Measurements from ENCODE around the gene ARHGAP27.
"Not testable (repeated sequence)": the region's sequence is repeated elsewhere in the genome, so short reads cannot be mapped to it uniquely, and the experiment has no call there.

Gene ARHGAP27, protein sequence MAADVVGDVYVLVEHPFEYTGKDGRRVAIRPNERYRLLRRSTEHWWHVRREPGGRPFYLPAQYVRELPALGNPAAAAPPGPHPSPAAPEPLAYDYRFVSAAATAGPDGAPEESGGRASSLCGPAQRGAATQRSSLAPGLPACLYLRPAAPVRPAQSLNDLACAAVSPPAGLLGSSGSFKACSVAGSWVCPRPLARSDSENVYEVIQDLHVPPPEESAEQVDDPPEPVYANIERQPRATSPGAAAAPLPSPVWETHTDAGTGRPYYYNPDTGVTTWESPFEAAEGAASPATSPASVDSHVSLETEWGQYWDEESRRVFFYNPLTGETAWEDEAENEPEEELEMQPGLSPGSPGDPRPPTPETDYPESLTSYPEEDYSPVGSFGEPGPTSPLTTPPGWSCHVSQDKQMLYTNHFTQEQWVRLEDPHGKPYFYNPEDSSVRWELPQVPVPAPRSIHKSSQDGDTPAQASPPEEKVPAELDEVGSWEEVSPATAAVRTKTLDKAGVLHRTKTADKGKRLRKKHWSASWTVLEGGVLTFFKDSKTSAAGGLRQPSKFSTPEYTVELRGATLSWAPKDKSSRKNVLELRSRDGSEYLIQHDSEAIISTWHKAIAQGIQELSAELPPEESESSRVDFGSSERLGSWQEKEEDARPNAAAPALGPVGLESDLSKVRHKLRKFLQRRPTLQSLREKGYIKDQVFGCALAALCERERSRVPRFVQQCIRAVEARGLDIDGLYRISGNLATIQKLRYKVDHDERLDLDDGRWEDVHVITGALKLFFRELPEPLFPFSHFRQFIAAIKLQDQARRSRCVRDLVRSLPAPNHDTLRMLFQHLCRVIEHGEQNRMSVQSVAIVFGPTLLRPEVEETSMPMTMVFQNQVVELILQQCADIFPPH
- 105 to 171 (median 136) reads per million in 4 experiments for total RNA-seq

DNA sequence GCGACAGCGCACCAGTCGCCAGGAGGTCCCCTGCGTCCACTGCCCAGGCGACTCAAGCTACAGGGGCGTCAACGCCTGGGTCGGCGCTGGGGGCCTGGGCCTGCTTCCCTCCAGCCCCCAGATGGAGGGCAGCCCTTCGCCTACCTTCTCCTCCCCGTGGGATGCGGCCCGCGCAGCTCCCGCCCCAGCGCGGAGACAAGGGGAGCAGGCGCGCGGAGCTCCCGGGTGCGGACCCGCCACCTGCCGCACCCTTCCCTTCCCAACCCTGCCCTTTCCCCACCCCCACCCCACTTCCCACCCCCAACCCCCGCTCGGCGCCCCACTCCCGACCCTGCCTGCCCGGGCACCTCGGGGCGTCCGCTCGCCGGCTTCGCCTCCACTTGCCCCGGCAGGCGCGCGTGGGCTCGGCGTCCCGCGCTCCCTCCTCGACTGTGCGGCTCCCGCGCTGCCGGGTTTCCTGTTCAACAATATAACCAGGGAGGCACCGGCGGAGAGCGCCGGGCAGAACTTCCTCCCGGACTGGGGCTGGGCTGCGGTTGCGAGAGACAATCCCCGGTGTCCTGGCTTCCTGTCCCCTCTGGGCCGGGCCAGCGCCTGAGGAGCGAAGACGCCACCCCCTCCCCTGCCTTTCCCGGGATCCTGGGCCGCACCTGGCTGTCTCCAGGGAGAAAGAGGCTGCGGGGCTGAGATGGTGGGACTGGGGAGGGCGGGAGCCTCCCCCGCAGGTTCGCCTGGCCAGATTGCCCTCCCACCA lies at the start of gene ARHGAP27:
Gene ARHGAP27 (minus strand): TSS at position 466 of the 754 bp plus-strand sequence. CDS start 2,591 bp downstream, outside the sequence.
- DNase-seq, result no peak

DNA sequence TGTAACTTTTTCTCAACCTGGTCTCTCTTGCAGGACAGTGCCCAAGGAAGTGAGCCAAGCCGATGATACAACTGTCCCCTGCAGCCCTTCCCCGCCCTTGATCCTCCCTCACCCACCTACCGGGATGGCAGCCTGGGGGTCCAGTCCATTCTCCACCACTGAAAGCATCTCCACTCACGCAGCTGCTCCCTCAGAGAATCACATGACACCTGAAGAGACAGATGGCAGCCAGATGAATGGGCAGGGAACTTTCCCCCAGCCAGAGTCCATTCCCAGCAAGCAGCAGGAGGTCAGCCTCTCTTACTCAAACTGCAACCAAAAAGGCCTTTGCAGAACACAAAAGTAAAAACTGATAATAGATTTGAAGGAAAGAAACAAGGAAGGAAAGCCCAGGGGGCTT lies 49.6 kb upstream of the ARHGAP27 start:
- not testable (repeated sequence) for DNase-seq

DNA sequence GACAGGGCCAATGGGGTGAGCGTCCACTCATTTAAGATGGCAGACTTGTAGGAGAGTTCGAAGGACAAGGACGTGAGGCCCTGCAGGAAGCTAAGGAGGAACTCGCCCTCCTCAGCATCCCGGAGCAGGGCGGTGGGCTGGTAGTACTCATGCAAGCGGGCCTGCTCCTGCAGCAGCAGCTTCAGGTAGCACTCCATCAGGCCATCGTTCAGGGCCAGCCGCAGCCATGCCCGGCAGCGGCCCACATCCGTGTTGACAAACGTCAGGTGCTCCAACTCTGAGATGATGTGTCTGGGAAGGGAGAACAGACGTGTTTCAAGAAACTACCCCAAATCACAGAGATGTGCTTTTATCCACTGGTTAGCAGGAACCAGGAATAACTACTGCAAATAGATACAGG lies 42.8 kb upstream of the ARHGAP27 start:
- not testable (repeated sequence) for DNase-seq

DNA sequence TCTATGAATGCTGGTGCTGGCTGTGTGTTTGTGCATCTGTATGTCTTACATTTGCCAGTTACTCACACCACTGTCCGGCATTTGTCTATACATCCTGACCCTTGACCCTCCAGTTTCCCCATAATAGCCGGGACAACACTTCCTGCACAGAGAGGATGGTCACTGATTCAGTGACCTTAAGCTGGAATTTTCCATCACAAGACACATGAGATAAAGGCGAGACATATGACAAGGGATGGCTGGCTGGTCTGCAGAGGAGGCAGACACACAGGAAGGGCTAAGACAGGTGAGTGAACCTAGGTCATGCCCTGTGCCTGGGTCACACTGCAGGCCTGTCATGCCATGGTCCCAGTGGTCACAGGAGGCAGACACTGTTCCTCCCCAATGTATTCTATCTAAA lies 39.6 kb upstream of the ARHGAP27 start:
- DNase-seq, result not testable (repeated sequence)

DNA sequence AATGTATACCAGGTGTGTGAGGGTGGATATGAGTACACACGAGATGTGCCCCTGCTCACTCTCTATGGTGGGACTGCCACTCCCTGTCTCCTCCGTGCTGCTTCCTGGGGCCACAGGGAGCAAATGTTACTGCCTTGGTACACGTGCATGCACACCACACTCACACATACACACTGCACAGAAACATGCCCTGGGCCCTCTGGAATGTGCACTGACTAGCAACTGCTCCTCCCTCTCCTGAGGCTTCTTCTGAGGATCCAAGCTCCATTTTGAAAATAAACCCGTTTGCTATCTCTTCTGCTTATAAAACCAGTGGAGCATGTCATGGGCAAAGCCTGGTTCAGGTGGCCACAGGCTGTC lies 36.5 kb upstream of the ARHGAP27 start:
- DNase-seq, result not testable (repeated sequence)

DNA sequence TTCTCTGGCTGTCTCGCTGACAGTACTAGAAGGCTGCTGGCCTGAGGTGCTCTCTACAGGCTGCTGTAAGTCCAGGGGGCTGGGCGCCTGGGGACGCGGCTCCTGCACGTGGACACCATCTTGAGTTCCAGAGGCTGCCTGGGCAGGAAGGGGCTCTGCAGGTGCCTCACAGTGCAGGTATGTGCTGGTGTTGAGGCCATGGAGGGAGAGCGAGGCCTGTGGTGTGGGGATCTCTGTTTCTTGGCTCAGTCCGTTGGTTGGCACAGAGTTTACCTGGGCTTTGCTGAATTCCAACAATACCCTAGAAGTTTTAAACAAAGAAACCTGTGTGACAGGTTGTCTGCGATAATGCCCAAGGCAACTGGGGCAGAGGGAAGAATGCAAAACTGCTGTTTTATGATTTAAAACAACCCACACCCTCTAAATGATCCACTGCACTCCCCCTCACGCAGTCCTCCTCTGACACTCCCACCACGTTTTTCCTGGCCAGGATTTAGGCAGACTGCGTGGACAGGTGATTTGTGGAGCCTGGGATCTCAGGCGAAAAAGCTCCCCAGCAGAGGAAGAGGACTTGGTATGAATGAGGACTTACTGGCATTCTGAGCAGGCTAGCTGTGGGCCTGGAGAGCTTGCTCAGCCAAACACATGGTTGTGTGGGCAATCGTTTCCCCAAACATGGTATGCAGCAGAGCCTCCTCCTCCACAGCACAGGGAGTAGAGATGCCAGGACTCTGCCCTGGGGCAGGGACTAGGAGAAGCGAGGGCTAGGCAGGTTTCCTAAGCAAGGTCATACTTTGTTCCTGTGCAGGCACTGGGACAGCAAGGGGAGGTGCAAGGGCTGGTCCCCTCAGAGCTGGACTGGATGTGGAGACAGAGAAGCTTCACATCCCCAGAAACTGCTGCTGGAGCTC lies 35.9 kb upstream of the ARHGAP27 start:
- DNase-seq, result not testable (repeated sequence)

DNA sequence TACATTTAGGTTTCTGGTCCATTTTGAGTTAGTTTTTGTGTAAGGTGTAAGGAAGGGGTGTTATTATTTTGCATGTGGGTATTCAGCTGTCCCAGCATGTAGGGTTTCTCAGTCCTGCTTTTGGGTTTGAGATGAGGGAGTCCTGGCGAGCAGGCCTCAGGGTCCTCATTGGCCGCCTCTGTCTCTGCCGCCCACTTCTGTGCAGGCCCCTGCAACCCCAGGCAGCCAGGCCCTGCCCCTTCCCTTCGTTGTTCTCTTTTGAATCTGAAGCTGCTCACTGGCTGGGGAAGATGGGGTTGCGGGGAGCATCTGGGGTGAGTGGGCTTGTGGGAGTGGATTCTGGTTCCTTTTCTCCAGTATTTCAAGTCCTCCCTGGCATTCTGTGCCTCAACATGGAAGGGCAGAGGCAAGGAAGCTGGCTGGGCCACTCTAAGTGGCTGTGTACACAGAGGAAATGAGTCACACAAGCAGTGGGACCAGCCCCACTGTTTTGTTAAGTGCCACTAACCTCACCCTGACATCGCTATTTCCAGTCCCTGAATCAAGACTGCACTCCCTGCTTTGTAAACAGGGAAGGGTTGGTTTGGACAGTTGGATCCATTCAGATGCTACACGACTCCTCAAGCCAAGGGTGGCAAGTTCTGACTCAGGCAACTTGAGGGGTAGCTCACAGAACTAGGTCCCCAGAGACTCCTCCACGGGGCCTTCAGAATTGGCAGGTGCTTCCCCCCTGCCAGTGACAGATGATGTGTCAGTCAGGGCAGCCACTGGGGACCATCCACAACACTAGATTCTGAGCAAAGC lies 29.1 kb upstream of the ARHGAP27 start:
- DNase-seq, result not testable (repeated sequence)

DNA sequence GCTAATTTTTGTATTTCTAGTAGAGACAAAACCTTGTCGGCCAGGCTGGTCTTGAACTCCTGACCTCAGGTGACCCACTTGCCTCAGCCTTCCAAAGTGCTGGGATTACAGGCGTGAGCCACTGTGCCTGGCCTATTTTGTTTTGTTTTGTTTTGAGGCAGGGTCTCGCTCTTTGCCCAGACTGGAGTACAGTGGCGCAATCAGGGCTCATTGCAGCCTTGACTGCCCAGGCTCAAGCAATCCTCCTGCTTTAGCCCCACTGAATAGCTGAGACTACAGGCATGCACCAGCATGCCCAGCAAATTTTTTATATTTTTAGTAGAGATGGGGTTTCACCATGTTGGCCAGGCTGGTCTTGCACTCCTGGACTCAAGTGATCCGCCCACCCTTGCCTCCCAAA lies 27.8 kb upstream of the ARHGAP27 start:
- DNase-seq, result not testable (repeated sequence)

DNA sequence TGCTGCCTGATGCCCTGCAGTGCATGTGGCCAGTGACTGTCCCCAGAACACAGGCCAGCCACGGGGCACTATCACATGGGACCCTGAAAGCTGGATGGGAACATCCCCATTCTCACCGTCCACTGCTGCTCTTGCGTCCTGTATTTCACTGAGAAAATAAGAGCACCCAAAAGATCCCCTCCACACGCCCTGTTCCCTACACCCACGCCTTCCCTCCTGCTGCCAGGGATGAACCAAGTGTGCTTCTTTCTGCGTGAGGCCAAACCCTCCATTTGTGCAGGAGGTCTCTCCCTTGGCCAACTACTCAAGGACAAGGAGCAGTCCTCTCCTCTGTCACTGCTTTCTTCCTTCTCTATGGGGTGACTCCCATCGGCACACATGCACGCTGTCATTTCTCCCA lies 21.7 kb upstream of the ARHGAP27 start:
- DNase-seq, result not testable (repeated sequence)

DNA sequence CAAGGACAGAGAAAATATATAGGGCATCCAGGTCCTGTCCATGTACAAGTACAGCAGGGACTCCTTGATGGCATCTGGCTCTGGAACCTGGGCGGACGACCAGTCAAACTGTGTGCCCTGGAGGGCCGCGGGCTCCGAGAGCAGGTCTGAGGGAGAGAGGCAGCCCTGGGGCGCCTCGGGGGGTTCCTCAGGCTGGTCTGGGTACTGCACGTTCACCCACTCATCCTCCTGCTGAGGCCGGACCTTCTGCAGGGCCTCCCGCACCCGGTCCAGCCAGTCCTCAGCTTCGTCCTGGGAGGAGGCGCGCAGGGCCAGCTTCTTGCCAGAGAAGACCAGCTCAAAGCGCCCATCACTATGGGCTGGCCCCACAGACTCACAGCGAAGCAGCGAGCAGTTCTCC lies 21.1 kb upstream of the ARHGAP27 start:
- not testable (repeated sequence) for DNase-seq

DNA sequence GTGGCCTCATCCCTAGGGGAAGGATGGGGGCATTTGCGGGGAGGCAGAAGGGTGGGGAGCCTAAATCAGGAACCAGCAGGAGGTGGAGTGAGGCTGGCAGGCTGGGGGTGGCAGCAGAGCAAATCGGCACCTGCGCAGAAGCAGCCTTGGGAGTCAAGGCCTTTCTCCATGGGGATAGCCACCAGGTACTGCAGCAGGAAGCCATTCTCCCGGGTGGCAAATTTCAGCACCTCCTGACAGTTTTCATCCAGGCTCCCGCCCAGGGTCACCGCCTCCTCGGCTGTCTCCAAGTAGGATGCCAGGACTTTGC lies 20.5 kb upstream of the ARHGAP27 start:
- not testable (repeated sequence) for DNase-seq

DNA sequence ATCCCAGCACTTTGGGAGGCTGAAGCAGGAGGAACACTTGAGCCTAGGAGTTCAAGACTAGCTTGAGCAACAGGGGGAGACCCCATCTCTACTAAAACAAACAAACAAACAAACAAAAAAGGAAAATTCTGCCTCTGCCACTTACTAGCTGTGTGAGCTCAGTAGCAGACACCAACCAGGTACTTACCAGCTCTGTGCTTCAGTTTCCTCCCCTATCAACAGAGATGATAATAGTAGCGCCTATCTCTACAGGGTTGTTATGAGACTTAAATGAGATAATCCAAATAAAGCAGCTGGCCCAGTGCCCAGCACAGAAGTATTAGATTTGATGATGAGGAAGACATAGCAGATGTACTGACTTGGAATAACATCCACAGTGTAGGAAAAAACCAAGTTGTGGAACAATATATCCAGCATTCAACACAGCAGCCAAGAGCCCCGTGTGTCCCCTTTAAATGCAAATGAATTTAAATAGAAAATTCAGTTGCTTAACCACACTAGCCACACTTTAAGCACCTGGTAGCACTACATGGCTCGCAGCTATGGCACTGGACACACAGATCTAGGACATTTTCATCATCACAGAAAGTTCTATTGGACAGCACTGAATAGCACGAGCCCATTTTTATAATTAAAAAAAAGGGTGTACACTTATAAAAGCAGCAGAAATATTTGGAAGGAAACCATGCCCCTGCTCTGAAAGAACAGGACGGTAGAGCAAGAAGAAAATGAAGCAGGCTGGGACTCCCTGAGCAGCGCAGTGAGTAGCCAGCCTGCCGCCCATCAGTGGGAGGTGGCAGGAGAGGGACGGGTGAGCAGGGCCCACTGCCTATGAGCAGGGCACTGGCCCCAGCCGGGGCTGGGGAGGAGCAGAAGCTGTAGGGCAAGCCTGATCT lies 19.9 kb upstream of the ARHGAP27 start:
- not testable (repeated sequence) for DNase-seq

DNA sequence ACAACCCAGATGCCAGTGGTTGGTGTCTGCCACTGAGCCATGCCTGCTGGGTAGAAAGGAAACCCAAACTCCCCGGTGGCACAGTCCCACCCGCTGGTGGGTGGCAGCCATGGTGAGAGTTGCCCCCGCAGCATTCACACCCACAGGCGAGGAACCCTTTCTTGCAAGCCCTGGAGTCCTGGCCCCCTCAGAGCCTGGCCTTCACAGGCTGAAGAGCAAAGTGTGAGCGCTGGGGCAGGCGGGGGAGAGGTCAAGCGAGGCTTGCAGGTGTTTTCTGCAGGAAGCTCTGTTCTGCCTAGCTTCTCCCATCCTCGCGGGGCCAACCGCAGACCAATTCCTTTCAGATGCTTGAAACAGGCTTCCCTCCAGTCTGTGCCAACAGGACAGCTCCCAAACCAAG lies 19.0 kb upstream of the ARHGAP27 start:
- not testable (repeated sequence) for DNase-seq

DNA sequence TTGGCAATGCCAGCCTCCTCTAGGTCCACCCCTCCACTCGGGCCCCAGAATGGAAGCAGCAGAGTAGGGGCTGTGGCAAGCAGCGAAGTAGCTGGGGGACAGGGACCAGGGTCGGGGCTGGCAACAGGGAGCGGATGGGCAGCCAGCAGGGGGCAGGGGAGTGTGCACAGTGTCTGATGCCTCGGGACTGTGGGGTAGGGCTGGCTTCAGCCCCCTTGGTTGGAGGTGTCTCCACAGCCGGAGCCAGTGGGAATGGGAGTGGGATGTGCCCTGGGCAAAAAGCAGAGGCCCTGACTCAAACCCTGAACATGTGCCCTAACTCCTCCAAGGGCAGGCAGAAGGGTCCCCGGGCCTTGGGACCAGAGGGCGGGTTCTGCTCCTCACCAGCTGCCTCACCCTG lies 18.5 kb upstream of the ARHGAP27 start:
- no peak for DNase-seq

DNA sequence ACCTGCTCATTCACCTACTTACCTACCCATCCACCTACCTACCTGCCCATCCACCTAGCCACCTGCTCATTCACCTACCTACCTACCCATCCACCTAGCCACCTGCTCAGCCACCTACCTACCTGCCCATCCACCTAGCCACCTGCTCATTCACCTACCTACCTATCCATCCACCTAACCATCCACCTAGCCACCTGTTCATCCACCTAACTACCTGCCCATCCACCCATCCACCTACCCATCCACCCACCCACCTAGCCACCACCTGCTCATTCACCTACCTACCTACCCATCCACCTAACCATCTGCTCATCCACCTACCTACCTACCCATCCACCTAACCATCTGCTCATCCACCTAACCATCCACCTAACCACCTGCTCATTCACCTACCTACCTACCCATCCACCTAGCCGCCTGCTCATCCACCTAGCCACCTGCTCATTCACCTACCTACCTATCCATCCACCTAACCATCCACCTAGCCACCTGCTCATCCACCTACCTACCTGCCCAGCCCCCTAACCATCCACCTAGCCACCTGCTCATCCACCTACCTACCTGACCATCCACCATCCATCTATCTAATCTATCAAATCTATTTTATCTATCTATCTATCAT lies 17.1 kb upstream of the ARHGAP27 start:
- not testable (repeated sequence) for DNase-seq

DNA sequence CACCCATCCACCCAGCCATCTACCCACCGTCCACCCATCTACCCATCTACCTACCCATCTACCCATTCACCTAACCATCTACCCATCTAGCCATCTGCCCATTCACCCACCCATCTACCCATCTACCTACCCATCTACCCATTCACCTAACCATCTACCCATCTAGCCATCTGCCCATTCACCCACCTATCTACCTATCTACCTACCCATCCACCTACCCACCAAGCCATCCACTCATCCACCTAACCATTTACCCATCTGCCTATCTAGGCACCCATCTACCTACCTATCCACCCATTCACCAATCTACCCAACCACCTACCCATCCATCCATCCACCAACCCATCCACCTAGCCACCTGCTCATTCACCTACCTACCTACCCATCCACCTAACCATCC lies 16.6 kb upstream of the ARHGAP27 start:
- DNase-seq, result not testable (repeated sequence)

DNA sequence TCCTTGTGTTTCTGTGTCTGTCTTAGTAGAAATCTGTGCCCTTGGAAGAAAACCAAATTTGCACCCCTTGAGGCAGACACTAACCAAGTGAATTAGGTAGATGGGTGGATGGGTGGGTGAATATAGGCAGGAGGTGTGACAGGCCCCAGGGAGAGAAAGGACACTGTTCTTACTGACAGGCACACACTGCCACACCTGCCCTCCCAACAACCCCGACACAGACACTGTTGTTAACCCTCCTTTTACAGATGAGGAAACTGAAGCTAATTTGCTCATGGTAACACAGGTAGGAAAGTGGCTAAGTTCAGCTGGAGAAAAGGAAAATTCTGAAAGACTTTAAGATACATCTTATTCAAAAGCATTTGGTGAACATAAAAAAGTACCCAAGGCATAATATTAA lies 15.8 kb upstream of the ARHGAP27 start:
- not testable (repeated sequence) for DNase-seq

DNA sequence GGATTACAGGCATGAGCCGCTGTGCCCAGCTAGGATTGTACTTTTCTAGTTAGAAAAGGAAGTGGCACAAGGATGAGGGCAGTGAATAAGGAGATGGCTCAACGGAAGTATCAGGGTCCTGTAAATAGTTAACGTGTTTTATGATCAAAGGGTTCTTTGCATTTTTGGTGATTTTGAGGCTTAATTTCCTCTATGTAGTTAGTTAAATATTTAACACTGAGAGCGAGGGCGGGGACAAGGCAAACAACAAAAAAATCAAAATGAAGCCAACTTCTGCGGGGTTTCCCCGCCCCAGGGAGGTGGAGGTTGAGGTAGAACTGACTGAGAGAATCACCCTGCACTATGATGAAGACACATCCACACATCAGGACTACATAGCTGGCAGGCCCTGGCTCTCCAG lies 15.4 kb upstream of the ARHGAP27 start:
- not testable (repeated sequence) for DNase-seq

DNA sequence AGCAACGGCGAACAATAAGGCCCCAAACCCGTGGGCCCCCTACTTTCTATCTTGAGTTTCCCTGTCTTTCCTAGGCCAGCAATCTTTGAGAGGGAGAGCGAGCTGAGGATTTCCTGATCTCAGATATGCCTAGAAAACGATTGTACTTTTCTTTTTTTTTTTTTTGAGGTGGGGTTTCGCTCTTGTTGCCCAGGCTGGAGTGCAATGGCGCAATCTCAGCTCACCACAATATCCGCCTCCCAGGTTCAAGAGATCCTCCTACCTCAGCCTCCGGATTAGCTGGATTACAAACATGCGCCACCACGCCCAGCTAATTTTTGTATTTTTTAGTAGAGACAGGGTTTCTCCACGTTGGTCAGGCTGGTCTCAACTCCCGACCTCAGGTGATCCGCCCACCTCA lies 15.0 kb upstream of the ARHGAP27 start:
- not testable (repeated sequence) for DNase-seq

All from effector CD8-positive, alpha-beta T cell (primary cell).